Ovary (tissue), 9 donors: ENCODE measurements around the gene CAMK2N1. TPM values are rescaled to one million over a fixed set of nuclear protein-coding genes. Genes with fewer than 3 reads are reported as not detected.

ENCODE experiments used
- DNase-seq, 5 donors: peaks; one replicate each; pipeline ENCODE4 v3.0.0-alpha.2; 2019 to 2020
- H3K27ac ChIP-seq, 2 donors: fragments of 200-600 bp; one replicate each; pipeline versions ENCODE4 v1.5.1 to v1.8.0; 2019 to 2022
- H3K27me3 ChIP-seq: fragments of 200-600 bp; one replicate; pipeline ENCODE4 v1.8.0; 2022
- H3K36me3 ChIP-seq: fragments of 200-600 bp; sonication (generic); one replicate; pipeline ENCODE4 v1.5.1; 2019
- H3K4me1 ChIP-seq: one replicate; pipeline ENCODE4 v1.8.1; 2013; ENCODE audit warnings: mild to moderate bottlenecking, moderate library complexity; ENCODE audit not compliant: insufficient read depth
- H3K4me3 ChIP-seq: fragments of 200-600 bp; sonication (generic); one replicate; pipeline ENCODE4 v1.5.1; 2017
- H3K9me3 ChIP-seq, 2 donors: fragments of 200-600 bp in 1 of 2; sonication (generic) in 1 of 2; one replicate each; pipeline versions ENCODE4 v1.5.1 to v1.8.1; 2013 to 2019; ENCODE audit warnings: mild to moderate bottlenecking in 1 of 2, moderate library complexity in 1 of 2
- EP300 ChIP-seq: sonication (generic); formaldehyde crosslinking; IDR thresholded peaks from one replicate; pipeline ENCODE4 v1.6.1; 2017; ENCODE audit warnings: antibody characterized with exemption
- POLR2A ChIP-seq: fragments of 450-650 bp; IDR thresholded peaks from one replicate; pipeline ENCODE4 v1.6.1; 2017; ENCODE audit warnings: antibody characterized with exemption, mild to moderate bottlenecking, moderate library complexity
- WGBS, 3 donors: extraction: QIAGEN DNeasy Blood & Tissue Kit in 1 of 3; methylation state at CpG; one replicate each; pipeline versions ENCODE4 v1.1.5 to v1.1.7; 2013 to 2017; 5-methylcytosine and 5-hydroxymethylcytosine counted together
- intact Hi-C, 4 donors: fragments of 100-400 bp; cut with DNase I; formaldehyde crosslinking; loops; one replicate each; pipeline versions ENCODE4 v1.11.0 to v1.15.1; 2022 to 2023
- polyA plus RNA-seq, 2 donors: library from polyadenylated mRNA; stranded (reverse); fragments of 200-250 nt in 1 of 2; fragments of 350-450 nt in 1 of 2; fragmentation: Illumina TruSeq in 1 of 2; extraction: RNeasy Lipid Tissue Mini Kit (QIAGEN cat#74804) in 1 of 2; gene quantifications; one replicate each; pipeline ENCODE4 v1.2.3, GENCODE V29; 2013 to 2014
- total RNA-seq, 7 donors: library from RNA; depleted of rRNA in 2 of 7; stranded (reverse); fragments of >200 nt in 2 of 7; fragmentation: NEBNext Ultra II Directional in 3 of 7; extraction: Animal tissue kit (Norgen Biotek cat#: 25700) in 3 of 7; gene quantifications; one replicate each; pipeline versions ENCODE4 v1.1.0 to v1.2.4, GENCODE V29; 2016 to 2023
- TF ChIP-seq, protein P1 (sequence below), 3 donors: fragments of 450-650 bp in 2 of 3; fragments of 200-600 bp in 1 of 3; IDR thresholded peaks; one replicate each; pipeline versions ENCODE4 v1.5.1 to v1.8.0; 2016 to 2022; ENCODE audit warnings: antibody characterized with exemption in 3 of 3, mild to moderate bottlenecking in 1 of 3
- donor health status: DM: no; HTN: no; CAD: no; lungs with moderate emphysema.
- donor health status: DM: no; HTN: no; CAD: no.
- donor health status: Bipolar disorder and iron deficiency.
- donor health status: DM: yes; HTN: yes; CAD: no.
- donor health status: DM: no; HTN: no; CAD: no.
- donor health status: DM: yes; HTN: yes; CAD: no.

Gene CAMK2N1
- total and polyA plus RNA-seq, 9 donors, result 11.3 to 95.9 (median 35.2) TPM

DNA sequence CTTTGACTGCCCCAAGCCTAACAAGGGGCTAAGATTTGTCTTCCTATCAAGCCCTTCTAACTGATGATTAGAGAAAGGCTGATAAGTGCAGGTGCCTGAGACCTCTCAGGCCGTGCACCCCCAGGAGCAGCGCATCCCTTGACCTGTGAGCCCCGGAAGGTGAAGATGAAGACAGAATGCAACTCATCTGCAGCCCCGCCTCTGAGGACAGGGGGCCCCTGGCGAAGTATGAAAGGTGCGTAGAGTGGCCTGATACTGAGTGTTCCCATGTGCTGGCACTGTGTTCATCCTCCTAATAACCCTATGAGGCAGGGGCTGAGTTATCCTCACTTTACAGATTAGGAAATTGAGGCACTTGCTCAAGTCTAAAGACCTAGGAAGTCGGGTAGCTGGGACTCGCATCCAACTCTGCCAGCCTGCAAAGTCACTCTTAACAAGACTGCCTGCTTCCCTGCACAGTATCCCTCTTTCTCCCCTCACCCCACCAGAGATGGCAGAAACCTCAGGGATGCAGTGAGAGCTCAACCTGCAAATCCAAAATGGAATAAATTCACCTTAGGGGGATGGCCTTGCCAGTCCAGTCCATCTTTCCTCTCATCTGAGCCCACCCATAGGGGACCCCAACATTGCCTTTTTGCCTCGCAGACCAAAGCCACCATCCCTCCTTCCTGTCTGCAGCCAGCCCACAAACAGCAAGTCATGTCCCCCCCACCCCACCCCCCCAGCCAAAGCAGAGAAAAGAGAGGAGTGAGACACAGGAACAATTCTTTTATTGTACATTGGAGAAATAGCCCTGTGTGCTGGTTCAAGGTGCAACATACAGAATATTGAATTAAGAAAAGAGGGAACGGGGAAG, 4.1 kb downstream of the CAMK2N1 start:
- H3K4me3 ChIP-seq, result no peak overlapping the region
- peaks cover 18% of the 10 kb centered on the region for H3K4me1 ChIP-seq
- H3K9me3 ChIP-seq, result no peaks in the 10 kb centered on the region
- no peaks in the 10 kb centered on the region for H3K36me3 ChIP-seq
- intact Hi-C loops, result no loop called here
- no peak overlapping the region for H3K27ac ChIP-seq
- 83 to 85% (median 85%) methylated on average over 10 of the region's 10 CpGs for WGBS, 3 donors
- no peaks in the 10 kb centered on the region for H3K27me3 ChIP-seq
- TF ChIP-seq, protein P1, sequence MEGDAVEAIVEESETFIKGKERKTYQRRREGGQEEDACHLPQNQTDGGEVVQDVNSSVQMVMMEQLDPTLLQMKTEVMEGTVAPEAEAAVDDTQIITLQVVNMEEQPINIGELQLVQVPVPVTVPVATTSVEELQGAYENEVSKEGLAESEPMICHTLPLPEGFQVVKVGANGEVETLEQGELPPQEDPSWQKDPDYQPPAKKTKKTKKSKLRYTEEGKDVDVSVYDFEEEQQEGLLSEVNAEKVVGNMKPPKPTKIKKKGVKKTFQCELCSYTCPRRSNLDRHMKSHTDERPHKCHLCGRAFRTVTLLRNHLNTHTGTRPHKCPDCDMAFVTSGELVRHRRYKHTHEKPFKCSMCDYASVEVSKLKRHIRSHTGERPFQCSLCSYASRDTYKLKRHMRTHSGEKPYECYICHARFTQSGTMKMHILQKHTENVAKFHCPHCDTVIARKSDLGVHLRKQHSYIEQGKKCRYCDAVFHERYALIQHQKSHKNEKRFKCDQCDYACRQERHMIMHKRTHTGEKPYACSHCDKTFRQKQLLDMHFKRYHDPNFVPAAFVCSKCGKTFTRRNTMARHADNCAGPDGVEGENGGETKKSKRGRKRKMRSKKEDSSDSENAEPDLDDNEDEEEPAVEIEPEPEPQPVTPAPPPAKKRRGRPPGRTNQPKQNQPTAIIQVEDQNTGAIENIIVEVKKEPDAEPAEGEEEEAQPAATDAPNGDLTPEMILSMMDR (IDR thresholded peaks at IDR 0.05), result no peak
- no peak for DNase-seq

DNA sequence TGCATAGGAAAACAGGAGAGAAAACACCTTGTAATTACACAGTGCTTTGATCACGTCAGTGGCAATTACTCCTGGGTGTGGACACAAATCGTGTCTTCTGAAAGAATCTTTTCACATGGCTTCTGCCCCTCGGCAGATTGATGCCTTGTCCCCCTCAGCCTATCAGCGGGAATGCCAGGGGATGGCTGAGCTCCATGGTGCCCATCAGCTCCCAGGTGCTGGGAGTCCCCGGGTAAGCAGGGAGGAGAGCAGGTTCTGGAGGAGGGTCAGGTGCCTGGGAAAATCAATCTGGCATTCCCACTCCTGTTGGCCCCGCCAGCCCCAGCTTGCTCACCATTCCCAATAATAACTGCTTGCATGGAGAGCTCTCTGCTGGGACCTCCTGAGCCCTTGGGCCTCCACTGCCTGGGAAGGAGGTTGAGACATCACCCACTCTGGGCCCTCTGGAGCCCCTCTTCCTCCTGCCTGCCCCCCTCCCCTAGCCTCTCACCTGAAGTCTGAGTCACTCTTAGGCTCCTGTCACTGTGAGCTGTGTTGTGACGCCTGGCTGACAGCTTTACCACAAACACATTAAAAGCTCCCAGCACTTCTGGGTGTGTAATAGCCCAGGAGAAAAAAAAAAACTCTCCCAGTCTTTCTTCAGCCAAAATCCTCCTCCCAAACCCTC, 4.9 kb downstream of the CAMK2N1 start:
- Histone ChIP-seq H3K4me1 (peaks cover 21% of the 10 kb centered on the region), H3K27ac (no peak overlapping the region), H3K27me3 (no peaks in the 10 kb centered on the region), H3K36me3 (no peaks in the 10 kb centered on the region), H3K4me3 (no peak overlapping the region), H3K9me3 (no peaks in the 10 kb centered on the region)
- intact Hi-C loops, result no loop called here
- no peak for TF ChIP-seq EP300
- TF ChIP-seq, protein P1 (IDR thresholded peaks at IDR 0.05), result no peak
- no peak for TF ChIP-seq POLR2A
- 79 to 90% (median 81%) methylated on average over 7 of the region's 7 CpGs for WGBS, 3 donors
- no peak for DNase-seq

DNA sequence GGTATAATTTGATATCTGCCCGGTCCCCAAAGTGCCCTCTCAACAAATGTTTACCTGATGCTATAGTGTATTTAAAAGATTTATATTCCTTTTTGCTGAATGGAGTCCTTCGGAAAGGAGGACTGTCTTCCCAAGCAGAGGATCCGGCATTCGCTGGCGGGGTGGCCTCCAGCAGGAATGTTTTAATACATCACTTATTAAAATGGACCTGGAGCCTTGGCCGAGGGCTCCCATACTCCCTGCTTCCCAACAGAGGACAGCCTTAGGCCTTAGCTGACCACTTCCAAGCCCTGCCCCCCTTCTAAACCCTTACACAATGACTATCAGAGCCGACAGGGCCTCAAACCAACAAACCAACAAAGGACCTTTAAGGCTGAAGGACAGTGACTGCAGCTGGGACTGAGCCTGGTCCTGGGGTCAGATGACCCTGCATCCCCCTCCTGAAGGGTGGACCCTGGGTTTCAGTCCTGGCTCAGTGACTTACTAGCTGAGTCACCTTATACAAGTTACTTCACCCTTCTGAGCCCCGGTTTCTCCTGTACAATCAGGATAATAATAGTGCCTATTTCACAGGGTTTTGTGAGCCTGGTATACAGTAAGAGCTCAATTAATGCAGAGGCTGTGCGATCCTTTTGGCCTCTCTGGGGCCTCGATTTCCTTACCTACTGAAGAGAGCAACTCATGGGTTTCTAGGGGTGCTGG, 5.6 kb downstream of the CAMK2N1 start:
- Histone ChIP-seq H3K27me3 (no peaks in the 10 kb centered on the region), H3K9me3 (no peaks in the 10 kb centered on the region), H3K36me3 (no peaks in the 10 kb centered on the region), H3K4me3 (no peak overlapping the region), H3K27ac (no peak overlapping the region), H3K4me1 (peaks cover 21% of the 10 kb centered on the region)
- WGBS, 3 donors, result 87 to 90% (median 89%) methylated on average over 10 of the region's 10 CpGs
- no peak for DNase-seq
- intact Hi-C loops, result no loop called here
- TF ChIP-seq, protein P1 (IDR thresholded peaks at IDR 0.05), result no peak
- TF ChIP-seq POLR2A (no peak), EP300 (no peak)

DNA sequence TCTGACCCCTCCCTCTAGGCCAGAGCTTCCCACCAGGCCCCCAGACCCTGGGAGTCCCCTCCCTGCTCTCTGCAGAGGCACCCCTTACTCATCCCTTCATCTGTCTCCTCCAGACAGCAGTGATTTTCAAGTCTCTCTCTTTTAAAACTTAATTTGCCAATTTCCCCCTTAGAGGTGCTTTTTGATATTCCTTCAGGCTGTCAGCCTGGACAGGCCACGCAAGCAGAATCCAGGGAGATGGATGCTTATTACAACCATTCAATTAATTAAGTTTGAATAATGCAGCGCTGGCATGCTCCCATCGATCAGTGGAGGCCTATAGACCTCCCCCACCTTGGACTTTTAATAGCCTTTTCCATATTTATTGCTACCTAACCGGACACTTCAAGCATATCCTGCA, 6.2 kb downstream of the CAMK2N1 start:
- Histone ChIP-seq H3K27ac (no peak overlapping the region), H3K27me3 (no peaks in the 10 kb centered on the region), H3K36me3 (no peaks in the 10 kb centered on the region), H3K4me3 (no peak overlapping the region), H3K9me3 (no peaks in the 10 kb centered on the region), H3K4me1 (peaks cover 21% of the 10 kb centered on the region)
- DNase-seq, result no peak
- intact Hi-C loops, result loop anchor here in 1 of 4 donors (10.0 kb wide), 1 partner anchor 275 kb away; no protein-coding TSS in a partner anchor
- 83 to 89% (median 88%) methylated on average over 4 of the region's 4 CpGs for WGBS, 3 donors
- TF ChIP-seq, protein P1 (IDR thresholded peaks at IDR 0.05), result no peak
- TF ChIP-seq EP300, result no peak
- TF ChIP-seq POLR2A, result no peak
